Breast epithelium (tissue), 3 donors: ENCODE results near the gene C12orf56.

Source experiments
- POLR2A ChIP-seq: fragments of 450-650 bp; IDR thresholded peaks from one replicate; pipeline ENCODE4 v1.6.1; 2016; ENCODE audit warnings: antibody characterized with exemption, mild to moderate bottlenecking, moderate library complexity
- TF ChIP-seq, protein P1 (sequence below), 3 donors: fragments of 450-650 bp; IDR thresholded peaks; one replicate each; pipeline ENCODE4 v1.5.1; 2016 to 2017; ENCODE audit warnings: antibody characterized with exemption in 3 of 3, mild to moderate bottlenecking in 3 of 3, moderate library complexity in 3 of 3

DNA sequence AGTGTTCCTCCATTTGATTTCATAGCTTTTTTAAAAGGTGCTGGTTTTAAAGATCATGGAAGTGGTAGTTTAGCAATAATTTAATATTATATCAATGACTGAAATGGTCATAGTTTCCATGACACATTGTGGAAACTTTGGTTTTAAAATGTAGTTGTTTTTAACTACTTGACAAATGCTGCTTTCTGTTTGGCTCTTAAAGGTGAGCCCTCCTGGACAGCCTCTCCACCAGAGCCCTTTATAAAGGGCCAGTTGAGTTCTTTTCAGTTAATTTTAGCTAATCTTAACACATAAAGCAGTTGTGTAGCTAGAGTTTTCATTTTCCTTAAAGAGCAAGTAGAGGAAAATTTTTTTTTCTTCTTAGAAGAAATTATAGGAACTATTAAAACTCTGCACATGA, 27.7 kb upstream of the C12orf56 start:
- TF ChIP-seq, protein P1, sequence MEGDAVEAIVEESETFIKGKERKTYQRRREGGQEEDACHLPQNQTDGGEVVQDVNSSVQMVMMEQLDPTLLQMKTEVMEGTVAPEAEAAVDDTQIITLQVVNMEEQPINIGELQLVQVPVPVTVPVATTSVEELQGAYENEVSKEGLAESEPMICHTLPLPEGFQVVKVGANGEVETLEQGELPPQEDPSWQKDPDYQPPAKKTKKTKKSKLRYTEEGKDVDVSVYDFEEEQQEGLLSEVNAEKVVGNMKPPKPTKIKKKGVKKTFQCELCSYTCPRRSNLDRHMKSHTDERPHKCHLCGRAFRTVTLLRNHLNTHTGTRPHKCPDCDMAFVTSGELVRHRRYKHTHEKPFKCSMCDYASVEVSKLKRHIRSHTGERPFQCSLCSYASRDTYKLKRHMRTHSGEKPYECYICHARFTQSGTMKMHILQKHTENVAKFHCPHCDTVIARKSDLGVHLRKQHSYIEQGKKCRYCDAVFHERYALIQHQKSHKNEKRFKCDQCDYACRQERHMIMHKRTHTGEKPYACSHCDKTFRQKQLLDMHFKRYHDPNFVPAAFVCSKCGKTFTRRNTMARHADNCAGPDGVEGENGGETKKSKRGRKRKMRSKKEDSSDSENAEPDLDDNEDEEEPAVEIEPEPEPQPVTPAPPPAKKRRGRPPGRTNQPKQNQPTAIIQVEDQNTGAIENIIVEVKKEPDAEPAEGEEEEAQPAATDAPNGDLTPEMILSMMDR (IDR thresholded peaks at IDR 0.05) = no peak
- TF ChIP-seq POLR2A = no peak
